ENCODE data around the gene PEPD.

The PEPD gene

DNA sequence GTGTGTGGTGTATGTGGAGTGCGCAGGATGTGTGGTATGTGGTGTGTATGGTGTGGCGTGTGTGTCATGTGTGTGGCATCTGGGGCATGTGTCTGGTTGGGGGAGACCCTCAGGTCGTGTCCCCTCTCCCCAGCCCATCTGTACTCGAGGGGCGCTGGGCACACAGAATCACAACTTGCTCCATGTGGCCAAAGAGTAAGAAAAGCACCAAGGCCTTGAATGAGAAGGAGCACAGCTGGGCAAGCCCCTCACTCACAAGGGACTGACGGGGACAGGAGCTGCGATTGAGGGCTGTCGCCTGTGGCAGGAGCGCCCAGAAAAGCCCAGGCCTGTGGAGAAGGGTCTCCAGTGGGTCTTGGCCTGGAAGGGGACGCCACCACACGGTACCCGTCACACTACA lies 62.8 kb downstream of the PEPD start:
- Histone ChIP-seq H3K79me2 (ENCODE audit: insufficient read depth, low read length) (no peaks in the 10 kb centered on the region), H3K9ac (ENCODE audit: low read length) (no peak overlapping the region), H3K27me3 (ENCODE audit: low read length) (no peaks in the 10 kb centered on the region), H3F3A (ENCODE audit: insufficient read depth) (no peaks in the 10 kb centered on the region), H3K27ac (ENCODE audit: low read depth, low read length) (no peak overlapping the region), H2AFZ (ENCODE audit: low read depth, low read length, severe bottlenecking) (no peak overlapping the region), H3K36me3 (ENCODE audit: low read length) (no peaks in the 10 kb centered on the region), H3K4me3 (ENCODE audit: insufficient read depth, low read length, poor library complexity, severe bottlenecking) (no peak overlapping the region), H4K20me1 (ENCODE audit: low read depth, low read length) (no peaks in the 10 kb centered on the region), H3K9me2 (replicated peaks; ENCODE audit: insufficient read depth, low read length) (no peaks in the 10 kb centered on the region), H3K9me3 (ENCODE audit: insufficient read depth, low read length) (no peaks in the 10 kb centered on the region), H3K4me2 (ENCODE audit: low read depth, low read length, poor library complexity, severe bottlenecking) (no peak overlapping the region)
- TF ChIP-seq, protein P1, sequence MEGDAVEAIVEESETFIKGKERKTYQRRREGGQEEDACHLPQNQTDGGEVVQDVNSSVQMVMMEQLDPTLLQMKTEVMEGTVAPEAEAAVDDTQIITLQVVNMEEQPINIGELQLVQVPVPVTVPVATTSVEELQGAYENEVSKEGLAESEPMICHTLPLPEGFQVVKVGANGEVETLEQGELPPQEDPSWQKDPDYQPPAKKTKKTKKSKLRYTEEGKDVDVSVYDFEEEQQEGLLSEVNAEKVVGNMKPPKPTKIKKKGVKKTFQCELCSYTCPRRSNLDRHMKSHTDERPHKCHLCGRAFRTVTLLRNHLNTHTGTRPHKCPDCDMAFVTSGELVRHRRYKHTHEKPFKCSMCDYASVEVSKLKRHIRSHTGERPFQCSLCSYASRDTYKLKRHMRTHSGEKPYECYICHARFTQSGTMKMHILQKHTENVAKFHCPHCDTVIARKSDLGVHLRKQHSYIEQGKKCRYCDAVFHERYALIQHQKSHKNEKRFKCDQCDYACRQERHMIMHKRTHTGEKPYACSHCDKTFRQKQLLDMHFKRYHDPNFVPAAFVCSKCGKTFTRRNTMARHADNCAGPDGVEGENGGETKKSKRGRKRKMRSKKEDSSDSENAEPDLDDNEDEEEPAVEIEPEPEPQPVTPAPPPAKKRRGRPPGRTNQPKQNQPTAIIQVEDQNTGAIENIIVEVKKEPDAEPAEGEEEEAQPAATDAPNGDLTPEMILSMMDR (IDR thresholded peaks at IDR 0.05; ENCODE audit: insufficient read depth, low read length, poor library complexity, severe bottlenecking) = no peak
- no peak for TF ChIP-seq EZH2phosphoT487 (conservative IDR thresholded peaks at IDR 0.05; ENCODE audit: low read length)

DNA sequence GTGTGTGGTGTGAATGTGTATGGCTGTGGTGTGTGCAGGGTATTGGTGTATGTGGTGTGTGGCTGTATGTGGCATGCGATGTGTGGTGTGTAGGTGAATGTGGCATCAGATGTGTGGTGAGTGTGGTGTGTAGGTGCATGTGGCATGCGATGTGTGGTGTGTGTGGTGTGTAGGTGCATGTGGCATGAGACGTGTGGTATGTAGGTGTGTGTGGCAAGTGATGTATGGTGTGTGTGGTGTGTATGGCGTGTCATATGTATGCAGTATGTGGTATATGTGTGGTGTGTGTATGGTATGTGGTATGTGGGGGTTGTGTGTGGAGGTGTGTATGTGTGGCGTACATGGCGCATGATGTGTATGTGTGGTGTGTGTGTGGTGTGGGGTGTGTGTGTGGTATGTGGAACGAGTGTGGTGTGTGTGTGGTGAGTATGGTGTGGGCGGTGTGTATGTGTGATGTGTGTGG lies 63.4 kb downstream of the PEPD start:
- H3K4me2 ChIP-seq (ENCODE audit: low read depth, low read length, poor library complexity, severe bottlenecking) = no peak overlapping the region

DNA sequence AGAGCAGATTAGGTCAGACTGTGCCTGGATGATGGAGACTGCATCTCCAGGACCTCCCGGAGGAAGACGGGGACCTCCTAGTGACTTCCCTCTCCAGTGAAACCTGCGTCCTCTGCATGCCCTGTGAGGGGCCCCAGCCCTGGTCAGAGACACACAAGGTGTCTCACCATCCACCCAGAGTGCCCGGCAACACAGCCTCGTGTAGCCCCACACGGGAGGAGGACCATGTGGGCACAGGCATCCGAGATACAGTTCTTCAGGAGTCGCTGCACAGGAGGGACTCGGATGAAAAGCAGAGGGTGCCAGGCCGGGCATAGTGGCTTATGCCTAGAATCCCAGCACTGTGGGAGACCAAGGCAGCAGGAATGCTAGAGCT lies 64.8 kb downstream of the PEPD start:
- H3F3A ChIP-seq (ENCODE audit: insufficient read depth) = no peaks in the 10 kb centered on the region
- no peaks in the 10 kb centered on the region for H3K27me3 ChIP-seq (ENCODE audit: low read length)
- no peaks in the 10 kb centered on the region for H3K36me3 ChIP-seq (ENCODE audit: low read length)
- no peak overlapping the region for H3K9ac ChIP-seq (ENCODE audit: low read length)
- TF ChIP-seq, protein P1 (IDR thresholded peaks at IDR 0.05; ENCODE audit: insufficient read depth, low read length, poor library complexity, severe bottlenecking) = no peak
- TF ChIP-seq EZH2phosphoT487 (conservative IDR thresholded peaks at IDR 0.05; ENCODE audit: low read length) = no peak
- no peaks in the 10 kb centered on the region for H3K9me3 ChIP-seq (ENCODE audit: insufficient read depth, low read length)
- H3K27ac ChIP-seq (ENCODE audit: low read depth, low read length) = no peak overlapping the region
- H2AFZ ChIP-seq (ENCODE audit: low read depth, low read length, severe bottlenecking) = no peak overlapping the region
- H3K4me3 ChIP-seq (ENCODE audit: insufficient read depth, low read length, poor library complexity, severe bottlenecking) = no peak overlapping the region
- H3K79me2 ChIP-seq (ENCODE audit: insufficient read depth, low read length) = no peaks in the 10 kb centered on the region
- no peaks in the 10 kb centered on the region for H4K20me1 ChIP-seq (ENCODE audit: low read depth, low read length)
- H3K4me2 ChIP-seq (ENCODE audit: low read depth, low read length, poor library complexity, severe bottlenecking) = no peak overlapping the region
- no peaks in the 10 kb centered on the region for H3K9me2 ChIP-seq (replicated peaks; ENCODE audit: insufficient read depth, low read length)

More for the DNA sequence above, 63.4 kb downstream of the PEPD start:
- TF ChIP-seq, protein P1 (IDR thresholded peaks at IDR 0.05; ENCODE audit: insufficient read depth, low read length, poor library complexity, severe bottlenecking) = no peak
- no peak for TF ChIP-seq EZH2phosphoT487 (conservative IDR thresholded peaks at IDR 0.05; ENCODE audit: low read length)
- no peak overlapping the region for H3K4me3 ChIP-seq (ENCODE audit: insufficient read depth, low read length, poor library complexity, severe bottlenecking)
- no peaks in the 10 kb centered on the region for H3K36me3 ChIP-seq (ENCODE audit: low read length)
- no peak overlapping the region for H2AFZ ChIP-seq (ENCODE audit: low read depth, low read length, severe bottlenecking)
- no peaks in the 10 kb centered on the region for H3K79me2 ChIP-seq (ENCODE audit: insufficient read depth, low read length)
- H3K27me3 ChIP-seq (ENCODE audit: low read length) = no peaks in the 10 kb centered on the region
- no peak overlapping the region for H3K27ac ChIP-seq (ENCODE audit: low read depth, low read length)
- H3F3A ChIP-seq (ENCODE audit: insufficient read depth) = no peaks in the 10 kb centered on the region
- no peaks in the 10 kb centered on the region for H3K9me3 ChIP-seq (ENCODE audit: insufficient read depth, low read length)
- H3K9me2 ChIP-seq (replicated peaks; ENCODE audit: insufficient read depth, low read length) = no peaks in the 10 kb centered on the region
- H4K20me1 ChIP-seq (ENCODE audit: low read depth, low read length) = no peaks in the 10 kb centered on the region
- H3K9ac ChIP-seq (ENCODE audit: low read length) = no peak overlapping the region
